HEK293 (cell line): ENCODE data around the gene POLR2E.

Source experiments
- CTCF ChIA-PET: fragments of 350-600 bp; formaldehyde crosslinking; extraction: SDS; loops from one replicate; lab custom pipeline; 2021; ENCODE audit warnings: antibody characterized with exemption; lab: Yijun Ruan, JAX
- POLR2A ChIA-PET: fragments of 300-600 bp; formaldehyde crosslinking; extraction: SDS; loops from one replicate; lab custom pipeline; 2020; ENCODE audit warnings: antibody characterized with exemption, inconsistent platforms; lab: Yijun Ruan, JAX
- H3K27ac ChIP-seq: fragments of 200-500 bp; sonication (Bioruptor generic); 2 replicates; pipeline ENCODE4 v1.5.1; 2014; ENCODE audit warnings: low read depth, low read length, control low read depth, inconsistent platforms; ENCODE audit errors: extremely low read depth
- H3K36me3 ChIP-seq, 2 experiments: fragments of 200-500 bp in 1 of 2; sonication (Bioruptor generic) in 1 of 2; 1 replicate in 1 of 2; 2 replicates in 1 of 2; pipeline ENCODE4 v1.5.1; 2014 to 2017; ENCODE audit warnings: inconsistent platforms in 2 of 2, low read length in 2 of 2; ENCODE audit not compliant: control insufficient read depth in 2 of 2, insufficient read depth in 1 of 2
- H3K4me1 ChIP-seq: fragments of 200-500 bp; sonication (Bioruptor generic); 2 replicates; pipeline ENCODE4 v1.5.1; 2014; ENCODE audit warnings: mild to moderate bottlenecking, low read length, inconsistent platforms; ENCODE audit not compliant: control insufficient read depth, insufficient read depth
- H3K4me3 ChIP-seq: 2 replicates; pipeline ENCODE4 v1.5.1; 2011; ENCODE audit warnings: low read depth, mild to moderate bottlenecking, control low read depth, low read length, moderate library complexity
- H3K9me3 ChIP-seq: fragments of 200-500 bp; sonication (Bioruptor generic); 2 replicates; pipeline ENCODE4 v1.5.1; 2014; ENCODE audit warnings: low read depth, low read length, inconsistent platforms; ENCODE audit not compliant: control insufficient read depth, insufficient read depth
- KLF1 ChIP-seq: fragments of 450-650 bp; formaldehyde crosslinking; IDR thresholded peaks from 2 replicates; pipeline ENCODE4 v1.5.1; 2016; ENCODE audit warnings: missing biosample characterization, missing genetic modification characterization
- KLF8 ChIP-seq: fragments of 450-650 bp; formaldehyde crosslinking; IDR thresholded peaks from 2 replicates; pipeline ENCODE4 v1.5.1; 2016; ENCODE audit warnings: missing biosample characterization, missing genetic modification characterization
- KLF9 ChIP-seq: fragments of 450-650 bp; formaldehyde crosslinking; IDR thresholded peaks from 2 replicates; pipeline ENCODE4 v1.5.1; 2016; ENCODE audit warnings: missing biosample characterization, missing genetic modification characterization, low read depth
- MYNN ChIP-seq: fragments of 450-650 bp; formaldehyde crosslinking; IDR thresholded peaks from 2 replicates; pipeline ENCODE4 v1.5.1; 2016; ENCODE audit warnings: missing biosample characterization, missing genetic modification characterization, borderline replicate concordance
- ZBTB44 ChIP-seq: fragments of 450-650 bp; IDR thresholded peaks from 2 replicates; pipeline ENCODE4 v1.5.1; 2018; ENCODE audit warnings: missing biosample characterization, mild to moderate bottlenecking, missing genetic modification characterization
- ZBTB48 ChIP-seq: fragments of 450-650 bp; formaldehyde crosslinking; IDR thresholded peaks from 2 replicates; pipeline ENCODE4 v1.5.1; 2016; ENCODE audit warnings: missing biosample characterization, missing genetic modification characterization
- ZNF169 ChIP-seq: fragments of 450-650 bp; formaldehyde crosslinking; IDR thresholded peaks from 2 replicates; pipeline ENCODE4 v1.5.1; 2016; ENCODE audit warnings: missing biosample characterization, missing genetic modification characterization
- ZNF19 ChIP-seq: fragments of 450-650 bp; formaldehyde crosslinking; IDR thresholded peaks from 2 replicates; pipeline ENCODE4; 2016; ENCODE audit warnings: missing biosample characterization, missing genetic modification characterization, low read depth
- ZNF335 ChIP-seq: fragments of 450-650 bp; formaldehyde crosslinking; conservative IDR thresholded peaks from 2 replicates; pipeline ENCODE4 v1.5.1; 2016; ENCODE audit warnings: missing biosample characterization, missing genetic modification characterization
- ZNF488 ChIP-seq: fragments of 450-650 bp; formaldehyde crosslinking; IDR thresholded peaks from 2 replicates; pipeline ENCODE4 v1.5.1; 2016; ENCODE audit warnings: missing biosample characterization, missing genetic modification characterization
- ZNF580 ChIP-seq: fragments of 450-650 bp; formaldehyde crosslinking; IDR thresholded peaks from 2 replicates; pipeline ENCODE4 v1.5.1; 2016; ENCODE audit warnings: missing biosample characterization, missing genetic modification characterization
- ZNF600 ChIP-seq: fragments of 450-650 bp; formaldehyde crosslinking; IDR thresholded peaks from 2 replicates; pipeline ENCODE4 v1.5.1; 2016; ENCODE audit warnings: missing biosample characterization, missing genetic modification characterization
- ZNF76 ChIP-seq: fragments of 450-650 bp; formaldehyde crosslinking; IDR thresholded peaks from 2 replicates; pipeline ENCODE4; 2016; ENCODE audit warnings: low read depth, missing biosample characterization, missing genetic modification characterization, borderline replicate concordance
- ZNF830 ChIP-seq: fragments of 450-650 bp; IDR thresholded peaks from 2 replicates; pipeline ENCODE4 v1.5.0; 2018; ENCODE audit warnings: missing biosample characterization, missing genetic modification characterization, low read depth, mild to moderate bottlenecking, moderate library complexity
- TF ChIP-seq, protein P1 (sequence below): fragments of 450-650 bp; formaldehyde crosslinking; IDR thresholded peaks from 2 replicates; pipeline ENCODE4 v1.5.0; 2017; ENCODE audit warnings: missing biosample characterization, missing genetic modification characterization, borderline replicate concordance
- TF ChIP-seq, protein P2 (sequence below): fragments of 450-650 bp; formaldehyde crosslinking; IDR thresholded peaks from 2 replicates; pipeline ENCODE4 v1.5.1; 2016; ENCODE audit warnings: missing biosample characterization, missing genetic modification characterization
- TF ChIP-seq, protein P3 (sequence below): fragments of 450-650 bp; formaldehyde crosslinking; IDR thresholded peaks from 2 replicates; pipeline ENCODE4 v1.5.1; 2016; ENCODE audit warnings: missing biosample characterization, missing genetic modification characterization

POLR2E gene

DNA sequence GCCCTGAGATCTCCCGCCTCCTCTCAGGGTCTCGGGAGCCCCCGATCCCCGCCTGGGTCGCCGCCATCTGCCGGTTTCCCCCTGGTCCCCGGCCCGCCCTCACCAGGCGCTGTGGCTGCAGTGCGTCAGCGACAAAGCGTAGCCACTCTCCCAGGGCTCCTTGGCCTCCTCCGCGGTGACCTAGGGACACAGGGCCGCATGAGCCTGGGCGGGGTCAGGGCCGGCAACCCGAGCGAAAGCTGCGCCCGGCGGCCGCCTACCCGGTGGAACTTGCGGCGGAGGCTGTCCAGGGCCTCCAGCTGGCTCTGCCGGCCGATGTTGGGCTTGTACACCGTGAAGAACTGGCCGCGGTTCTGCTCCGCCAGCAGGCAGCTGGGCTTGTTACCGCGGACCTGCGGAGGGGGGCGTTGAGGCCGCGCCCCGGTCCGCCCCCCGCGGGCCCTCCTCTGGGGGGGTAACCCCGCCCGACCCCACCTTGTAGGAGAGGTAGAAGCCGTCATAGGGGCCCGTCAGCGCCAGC is 13.9 kb upstream of the POLR2E start:
- peaks cover 0 to 57% of the 10 kb centered on the region in 2 experiments; a peak in 1 of 3 replicates for H3K36me3 ChIP-seq
- no peaks in the 10 kb centered on the region for H3K9me3 ChIP-seq
- POLR2A ChIA-PET: no interaction called here
- no peak overlapping the region for H3K4me3 ChIP-seq
- no peak overlapping the region for H3K27ac ChIP-seq
- CTCF ChIA-PET: no interaction called here
- TF ChIP-seq KLF1 (tag by site-specific recombination) (peak; percentile 33; the same call in 1 of the 2 replicates), KLF8 (peak; percentile 90), ZNF335 (tag by site-specific recombination) (no peak)
- H3K4me1 ChIP-seq: peaks cover 4% of the 10 kb centered on the region; the same call in 1 of the 2 replicates

DNA sequence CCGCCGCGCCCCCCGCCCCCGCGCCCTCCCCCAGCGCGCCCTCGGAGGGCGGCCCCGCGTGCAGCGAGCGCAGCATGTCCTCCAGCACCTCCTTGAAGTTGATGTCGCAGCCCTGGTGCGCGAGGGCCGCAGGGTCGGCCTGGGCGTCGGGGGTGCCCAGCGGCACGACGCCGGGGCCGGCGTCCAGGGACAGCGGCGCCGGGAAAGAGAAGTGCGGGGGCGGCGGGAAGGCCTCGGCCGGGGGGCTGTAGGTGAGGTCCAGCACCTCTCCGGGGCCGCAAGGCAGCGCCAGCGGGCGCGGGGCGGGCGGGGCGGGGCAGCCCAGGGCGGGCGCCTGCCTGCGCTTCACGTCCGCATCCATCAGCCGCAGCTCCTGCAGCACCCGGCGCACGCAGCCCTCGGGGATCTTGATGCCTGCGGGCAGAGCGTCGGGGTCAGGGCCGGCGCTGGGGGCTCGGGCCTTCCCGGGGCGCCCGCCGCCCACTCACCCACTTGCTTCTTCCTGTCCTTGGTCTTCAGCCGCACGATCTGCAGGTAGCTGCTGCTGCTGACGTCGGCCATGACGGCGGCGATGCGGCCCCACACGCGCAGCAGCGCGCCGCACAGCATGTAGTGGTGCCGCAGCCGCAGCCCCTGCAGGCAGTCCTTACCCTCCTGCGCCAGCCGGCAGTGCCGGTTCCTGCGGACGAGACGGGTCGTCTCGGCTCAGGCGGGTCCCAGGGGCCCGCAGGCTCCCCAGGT is 13.3 kb upstream of the POLR2E start:
- TF ChIP-seq ZBTB44 (tag by site-specific recombination): peak; percentile 62; the same call in 1 of the 2 replicates
- no peak for TF ChIP-seq ZNF169 (tag by site-specific recombination)
- Histone ChIP-seq H3K36me3 (peaks cover 0 to 55% of the 10 kb centered on the region in 2 experiments; a peak in 1 of 3 replicates), H3K9me3 (no peaks in the 10 kb centered on the region), H3K4me1 (peaks cover 1% of the 10 kb centered on the region; the same call in 1 of the 2 replicates), H3K27ac (no peak overlapping the region), H3K4me3 (no peak overlapping the region)
- ChIA-PET POLR2A (no interaction called here), CTCF (no interaction called here)

- no peaks in the 10 kb centered on the region for H3K9me3 ChIP-seq
- ChIA-PET CTCF (interaction anchor here (0.6 kb wide), 1 partner anchor 82 kb away, joined by 4 read pairs; no protein-coding TSS in a partner anchor), POLR2A (no interaction called here)
- no peak overlapping the region for H3K4me3 ChIP-seq
- H3K27ac ChIP-seq: 0 out of 2 replicates have a peak overlapping the region, but pooled peaks have one; percentile 24
- no peaks in the 10 kb centered on the region; the same call in 1 of the 2 replicates for H3K4me1 ChIP-seq
- H3K36me3 ChIP-seq: peaks cover 0 to 53% of the 10 kb centered on the region in 2 experiments; a peak in 1 of 3 replicates
- TF ChIP-seq ZNF580 (tag by site-specific recombination) (no peak), KLF9 (tag by site-specific recombination) (no peak), ZNF830 (tag by site-specific recombination) (no peak), MYNN (tag by site-specific recombination) (no peak), ZNF76 (tag by site-specific recombination) (no peak), ZNF488 (tag by site-specific recombination) (no peak), ZNF19 (no peak), ZBTB48 (tag by site-specific recombination) (0 out of 2 replicates have a peak, but pooled peaks have one; percentile 26), ZNF600 (tag by site-specific recombination) (no peak)
- TF ChIP-seq, protein P1, sequence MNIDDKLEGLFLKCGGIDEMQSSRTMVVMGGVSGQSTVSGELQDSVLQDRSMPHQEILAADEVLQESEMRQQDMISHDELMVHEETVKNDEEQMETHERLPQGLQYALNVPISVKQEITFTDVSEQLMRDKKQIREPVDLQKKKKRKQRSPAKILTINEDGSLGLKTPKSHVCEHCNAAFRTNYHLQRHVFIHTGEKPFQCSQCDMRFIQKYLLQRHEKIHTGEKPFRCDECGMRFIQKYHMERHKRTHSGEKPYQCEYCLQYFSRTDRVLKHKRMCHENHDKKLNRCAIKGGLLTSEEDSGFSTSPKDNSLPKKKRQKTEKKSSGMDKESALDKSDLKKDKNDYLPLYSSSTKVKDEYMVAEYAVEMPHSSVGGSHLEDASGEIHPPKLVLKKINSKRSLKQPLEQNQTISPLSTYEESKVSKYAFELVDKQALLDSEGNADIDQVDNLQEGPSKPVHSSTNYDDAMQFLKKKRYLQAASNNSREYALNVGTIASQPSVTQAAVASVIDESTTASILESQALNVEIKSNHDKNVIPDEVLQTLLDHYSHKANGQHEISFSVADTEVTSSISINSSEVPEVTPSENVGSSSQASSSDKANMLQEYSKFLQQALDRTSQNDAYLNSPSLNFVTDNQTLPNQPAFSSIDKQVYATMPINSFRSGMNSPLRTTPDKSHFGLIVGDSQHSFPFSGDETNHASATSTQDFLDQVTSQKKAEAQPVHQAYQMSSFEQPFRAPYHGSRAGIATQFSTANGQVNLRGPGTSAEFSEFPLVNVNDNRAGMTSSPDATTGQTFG (tag by site-specific recombination): no peak
- TF ChIP-seq, protein P2, sequence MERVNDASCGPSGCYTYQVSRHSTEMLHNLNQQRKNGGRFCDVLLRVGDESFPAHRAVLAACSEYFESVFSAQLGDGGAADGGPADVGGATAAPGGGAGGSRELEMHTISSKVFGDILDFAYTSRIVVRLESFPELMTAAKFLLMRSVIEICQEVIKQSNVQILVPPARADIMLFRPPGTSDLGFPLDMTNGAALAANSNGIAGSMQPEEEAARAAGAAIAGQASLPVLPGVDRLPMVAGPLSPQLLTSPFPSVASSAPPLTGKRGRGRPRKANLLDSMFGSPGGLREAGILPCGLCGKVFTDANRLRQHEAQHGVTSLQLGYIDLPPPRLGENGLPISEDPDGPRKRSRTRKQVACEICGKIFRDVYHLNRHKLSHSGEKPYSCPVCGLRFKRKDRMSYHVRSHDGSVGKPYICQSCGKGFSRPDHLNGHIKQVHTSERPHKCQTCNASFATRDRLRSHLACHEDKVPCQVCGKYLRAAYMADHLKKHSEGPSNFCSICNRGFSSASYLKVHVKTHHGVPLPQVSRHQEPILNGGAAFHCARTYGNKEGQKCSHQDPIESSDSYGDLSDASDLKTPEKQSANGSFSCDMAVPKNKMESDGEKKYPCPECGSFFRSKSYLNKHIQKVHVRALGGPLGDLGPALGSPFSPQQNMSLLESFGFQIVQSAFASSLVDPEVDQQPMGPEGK (tag by site-specific recombination): no peak
- TF ChIP-seq, protein P3, sequence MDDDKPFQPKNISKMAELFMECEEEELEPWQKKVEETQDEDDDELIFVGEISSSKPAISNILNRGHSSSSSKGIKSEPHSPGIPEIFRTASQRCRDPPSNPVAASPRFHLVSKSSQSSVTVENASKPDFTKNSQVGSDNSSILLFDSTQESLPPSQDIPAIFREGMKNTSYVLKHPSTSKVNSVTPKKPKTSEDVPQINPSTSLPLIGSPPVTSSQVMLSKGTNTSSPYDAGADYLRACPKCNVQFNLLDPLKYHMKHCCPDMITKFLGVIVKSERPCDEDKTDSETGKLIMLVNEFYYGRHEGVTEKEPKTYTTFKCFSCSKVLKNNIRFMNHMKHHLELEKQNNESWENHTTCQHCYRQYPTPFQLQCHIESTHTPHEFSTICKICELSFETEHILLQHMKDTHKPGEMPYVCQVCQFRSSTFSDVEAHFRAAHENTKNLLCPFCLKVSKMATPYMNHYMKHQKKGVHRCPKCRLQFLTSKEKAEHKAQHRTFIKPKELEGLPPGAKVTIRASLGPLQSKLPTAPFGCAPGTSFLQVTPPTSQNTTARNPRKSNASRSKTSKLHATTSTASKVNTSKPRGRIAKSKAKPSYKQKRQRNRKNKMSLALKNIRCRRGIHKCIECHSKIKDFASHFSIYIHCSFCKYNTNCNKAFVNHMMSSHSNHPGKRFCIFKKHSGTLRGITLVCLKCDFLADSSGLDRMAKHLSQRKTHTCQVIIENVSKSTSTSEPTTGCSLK (tag by site-specific recombination): no peak
Measured at GRCh38 chr19:1107661-1108261, 12.6 kb upstream of the POLR2E start.
